Liver (tissue), 9 donors: ENCODE results near the gene PMS1. TPM values are rescaled to one million over a fixed set of nuclear protein-coding genes. Genes with fewer than 3 reads are reported as not detected.

Experiments used
- DNase-seq: peaks from one replicate; pipeline ENCODE4 v3.0.0-alpha.2; 2017; ENCODE audit warnings: low spot score
- H3K27ac ChIP-seq, 2 donors: one replicate each; pipeline ENCODE4 v1.7.0; 2013; ENCODE audit warnings: inconsistent platforms in 2 of 2, low read length in 2 of 2, control low read depth in 1 of 2, low read depth in 1 of 2, mild to moderate bottlenecking in 1 of 2
- H3K27me3 ChIP-seq, 4 donors: one replicate each; pipeline versions ENCODE4 v1.6.1 to v1.7.0; 2013; ENCODE audit warnings: low read length in 3 of 4, inconsistent platforms in 1 of 4, mild to moderate bottlenecking in 1 of 4, moderate library complexity in 1 of 4; ENCODE audit not compliant: control insufficient read depth in 4 of 4, insufficient read depth in 4 of 4
- H3K36me3 ChIP-seq, 4 donors: one replicate each; pipeline versions ENCODE4 v1.6.1 to v1.7.0; 2013; ENCODE audit warnings: low read length in 3 of 4, mild to moderate bottlenecking in 3 of 4, low read depth in 1 of 4, moderate library complexity in 1 of 4; ENCODE audit not compliant: control insufficient read depth in 4 of 4, insufficient read depth in 3 of 4
- H3K4me1 ChIP-seq, 4 donors: one replicate each; pipeline versions ENCODE4 v1.6.1 to v1.7.0; 2013; ENCODE audit warnings: low read length in 3 of 4, mild to moderate bottlenecking in 3 of 4, moderate library complexity in 1 of 4; ENCODE audit not compliant: control insufficient read depth in 4 of 4, insufficient read depth in 4 of 4
- H3K4me3 ChIP-seq, 3 donors: one replicate each; pipeline versions ENCODE4 v1.6.1 to v1.7.0; 2013; ENCODE audit warnings: low read length in 3 of 3, control low read depth in 1 of 3, low read depth in 1 of 3, mild to moderate bottlenecking in 1 of 3
- H3K9ac ChIP-seq, 2 donors: one replicate each; pipeline ENCODE4 v1.7.0; 2013; ENCODE audit warnings: low read length in 2 of 2, mild to moderate bottlenecking in 2 of 2, moderate library complexity in 2 of 2, control low read depth in 1 of 2, low read depth in 1 of 2
- H3K9me3 ChIP-seq, 4 donors: one replicate each; pipeline versions ENCODE4 v1.6.1 to v1.7.0; 2013; ENCODE audit warnings: low read length in 3 of 4; ENCODE audit not compliant: control insufficient read depth in 4 of 4
- EGR1 ChIP-seq, 2 donors: IDR thresholded peaks; 2 replicates each; pipeline ENCODE4 v1.6.1; 2016 to 2018; ENCODE audit warnings: antibody characterized with exemption in 2 of 2, low read depth in 2 of 2
- FOXA1 ChIP-seq: IDR thresholded peaks from 2 replicates; pipeline ENCODE4 v1.6.1; 2016; ENCODE audit warnings: antibody characterized with exemption
- FOXA2 ChIP-seq: IDR thresholded peaks from 2 replicates; pipeline ENCODE4 v1.6.1; 2016; ENCODE audit warnings: antibody characterized with exemption
- GABPA ChIP-seq, 2 donors: IDR thresholded peaks in 1 of 2; conservative IDR thresholded peaks in 1 of 2; 2 replicates each; pipeline ENCODE4 v1.6.1; 2016; ENCODE audit warnings: antibody characterized with exemption in 2 of 2, mild to moderate bottlenecking in 1 of 2, moderate library complexity in 1 of 2
- HNF4A ChIP-seq, 2 donors: conservative IDR thresholded peaks; 2 replicates each; pipeline ENCODE4 v1.6.1; 2016; ENCODE audit warnings: antibody characterized with exemption in 2 of 2, mild to moderate bottlenecking in 2 of 2
- HNF4G ChIP-seq: IDR thresholded peaks from 2 replicates; pipeline ENCODE4 v1.6.1; 2016; ENCODE audit warnings: antibody characterized with exemption
- JUND ChIP-seq, 2 donors: IDR thresholded peaks; 2 replicates each; pipeline ENCODE4 v1.6.1; 2016; ENCODE audit warnings: antibody characterized with exemption in 2 of 2
- MAX ChIP-seq: IDR thresholded peaks from 2 replicates; pipeline ENCODE4 v1.6.1; 2016; ENCODE audit warnings: antibody characterized with exemption
- NR2F2 ChIP-seq: IDR thresholded peaks from 2 replicates; pipeline ENCODE4 v1.6.1; 2016; ENCODE audit warnings: antibody characterized with exemption
- RAD21 ChIP-seq, 2 donors: IDR thresholded peaks; 2 replicates each; pipeline ENCODE4 v1.6.1; 2016; ENCODE audit warnings: antibody characterized with exemption in 2 of 2, mild to moderate bottlenecking in 2 of 2
- REST ChIP-seq: IDR thresholded peaks from 2 replicates; pipeline ENCODE4 v1.6.1; 2016; ENCODE audit warnings: antibody characterized with exemption, mild to moderate bottlenecking
- RXRA ChIP-seq, 2 donors: IDR thresholded peaks; 2 replicates each; pipeline ENCODE4 v1.6.1; 2017 to 2018; ENCODE audit warnings: antibody characterized with exemption in 2 of 2, mild to moderate bottlenecking in 1 of 2
- SP1 ChIP-seq: IDR thresholded peaks from 2 replicates; pipeline ENCODE4 v1.6.1; 2018; ENCODE audit warnings: antibody characterized with exemption, mild to moderate bottlenecking
- TAF1 ChIP-seq: conservative IDR thresholded peaks from 2 replicates; pipeline ENCODE4 v1.6.1; 2016; ENCODE audit warnings: antibody characterized with exemption, mild to moderate bottlenecking
- YY1 ChIP-seq: IDR thresholded peaks from 2 replicates; pipeline ENCODE4 v1.6.1; 2016; ENCODE audit warnings: antibody characterized with exemption, mild to moderate bottlenecking
- WGBS: extraction: QIAGEN DNeasy Blood & Tissue Kit; methylation state at CpG from one replicate; pipeline ENCODE4 v1.1.7; 2013; 5-methylcytosine and 5-hydroxymethylcytosine counted together
- polyA plus RNA-seq, 2 donors: library from polyadenylated mRNA; stranded (reverse) in 1 of 2; unstranded in 1 of 2; fragments of 200-250 nt in 1 of 2; fragments of >200 nt in 1 of 2; fragmentation: Nextera tagmentation in 1 of 2; extraction: Ambion mirVana in 1 of 2; gene quantifications; one replicate each; pipeline versions ENCODE4 v1.2.1 to v1.2.3, GENCODE V29; 2013 to 2015
- total RNA-seq, 2 donors: library from RNA; depleted of rRNA; stranded (reverse); fragments of >200 nt; gene quantifications; one replicate each; pipeline ENCODE4 v1.2.3, GENCODE V29; 2014
- TF ChIP-seq, protein P1 (sequence below): IDR thresholded peaks from 2 replicates; pipeline ENCODE4 v1.6.1; 2016; ENCODE audit warnings: antibody characterized with exemption
- TF ChIP-seq, protein P2 (sequence below): IDR thresholded peaks from 2 replicates; pipeline ENCODE4 v1.6.1; 2016; ENCODE audit warnings: antibody characterized with exemption
- TF ChIP-seq, protein P3 (sequence below): fragments of 150-350 bp; IDR thresholded peaks from 2 replicates; pipeline ENCODE4 v1.5.1; 2017; ENCODE audit warnings: improper control_type of control experiment, low read depth, low read length; ENCODE audit not compliant: missing input control
- donor health status: healthy.
- donor health status: healthy.
- donor health status: healthy.
- donor health status: healthy.
- donor health status: healthy.

Gene PMS1
- total and polyA plus RNA-seq, 4 donors = 3.0 to 19.2 (median 8.7) TPM

- no peak overlapping the region for H3K27ac ChIP-seq
- no peaks in the 10 kb centered on the region for H3K27me3 ChIP-seq
- peaks cover 0 to 8% (median under 1%) of the 10 kb centered on the region in 4 donors for H3K36me3 ChIP-seq
- peaks cover 0 to 1% (median 0%) of the 10 kb centered on the region in 4 donors for H3K9me3 ChIP-seq
- TF ChIP-seq JUND (IDR thresholded peaks at IDR 0.05) = no peak
- TF ChIP-seq HNF4A (conservative IDR thresholded peaks at IDR 0.05) = no peak
- TF ChIP-seq, protein P1, sequence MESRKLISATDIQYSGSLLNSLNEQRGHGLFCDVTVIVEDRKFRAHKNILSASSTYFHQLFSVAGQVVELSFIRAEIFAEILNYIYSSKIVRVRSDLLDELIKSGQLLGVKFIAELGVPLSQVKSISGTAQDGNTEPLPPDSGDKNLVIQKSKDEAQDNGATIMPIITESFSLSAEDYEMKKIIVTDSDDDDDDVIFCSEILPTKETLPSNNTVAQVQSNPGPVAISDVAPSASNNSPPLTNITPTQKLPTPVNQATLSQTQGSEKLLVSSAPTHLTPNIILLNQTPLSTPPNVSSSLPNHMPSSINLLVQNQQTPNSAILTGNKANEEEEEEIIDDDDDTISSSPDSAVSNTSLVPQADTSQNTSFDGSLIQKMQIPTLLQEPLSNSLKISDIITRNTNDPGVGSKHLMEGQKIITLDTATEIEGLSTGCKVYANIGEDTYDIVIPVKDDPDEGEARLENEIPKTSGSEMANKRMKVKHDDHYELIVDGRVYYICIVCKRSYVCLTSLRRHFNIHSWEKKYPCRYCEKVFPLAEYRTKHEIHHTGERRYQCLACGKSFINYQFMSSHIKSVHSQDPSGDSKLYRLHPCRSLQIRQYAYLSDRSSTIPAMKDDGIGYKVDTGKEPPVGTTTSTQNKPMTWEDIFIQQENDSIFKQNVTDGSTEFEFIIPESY = no peak
- no peak for TF ChIP-seq TAF1
- no peak for TF ChIP-seq REST
- TF ChIP-seq YY1 = no peak
- TF ChIP-seq HNF4G = no peak
- no peak for TF ChIP-seq GABPA (IDR thresholded peaks at IDR 0.05 in 1 of 2, conservative IDR thresholded peaks at IDR 0.05 in 1 of 2)
- TF ChIP-seq MAX = no peak
- TF ChIP-seq SP1 = no peak
- TF ChIP-seq, protein P2, sequence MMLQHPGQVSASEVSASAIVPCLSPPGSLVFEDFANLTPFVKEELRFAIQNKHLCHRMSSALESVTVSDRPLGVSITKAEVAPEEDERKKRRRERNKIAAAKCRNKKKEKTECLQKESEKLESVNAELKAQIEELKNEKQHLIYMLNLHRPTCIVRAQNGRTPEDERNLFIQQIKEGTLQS = no peak
- no peak for TF ChIP-seq EGR1 (IDR thresholded peaks at IDR 0.05; ENCODE audit: low read depth in 2 of 2)
- no peak for TF ChIP-seq FOXA2
- no peak for TF ChIP-seq RXRA (IDR thresholded peaks at IDR 0.05)
- TF ChIP-seq, protein P3, sequence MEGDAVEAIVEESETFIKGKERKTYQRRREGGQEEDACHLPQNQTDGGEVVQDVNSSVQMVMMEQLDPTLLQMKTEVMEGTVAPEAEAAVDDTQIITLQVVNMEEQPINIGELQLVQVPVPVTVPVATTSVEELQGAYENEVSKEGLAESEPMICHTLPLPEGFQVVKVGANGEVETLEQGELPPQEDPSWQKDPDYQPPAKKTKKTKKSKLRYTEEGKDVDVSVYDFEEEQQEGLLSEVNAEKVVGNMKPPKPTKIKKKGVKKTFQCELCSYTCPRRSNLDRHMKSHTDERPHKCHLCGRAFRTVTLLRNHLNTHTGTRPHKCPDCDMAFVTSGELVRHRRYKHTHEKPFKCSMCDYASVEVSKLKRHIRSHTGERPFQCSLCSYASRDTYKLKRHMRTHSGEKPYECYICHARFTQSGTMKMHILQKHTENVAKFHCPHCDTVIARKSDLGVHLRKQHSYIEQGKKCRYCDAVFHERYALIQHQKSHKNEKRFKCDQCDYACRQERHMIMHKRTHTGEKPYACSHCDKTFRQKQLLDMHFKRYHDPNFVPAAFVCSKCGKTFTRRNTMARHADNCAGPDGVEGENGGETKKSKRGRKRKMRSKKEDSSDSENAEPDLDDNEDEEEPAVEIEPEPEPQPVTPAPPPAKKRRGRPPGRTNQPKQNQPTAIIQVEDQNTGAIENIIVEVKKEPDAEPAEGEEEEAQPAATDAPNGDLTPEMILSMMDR = no peak
- TF ChIP-seq RAD21 (IDR thresholded peaks at IDR 0.05) = no peak
- no peak for TF ChIP-seq FOXA1
- no peak for TF ChIP-seq NR2F2
- no peak overlapping the region for H3K9ac ChIP-seq
- no peak overlapping the region for H3K4me3 ChIP-seq
- no peak for DNase-seq
- H3K4me1 ChIP-seq = peaks cover 0 to 16% (median 8%) of the 10 kb centered on the region in 4 donors
- 96% methylated on average over 4 of the region's 4 CpGs for WGBS
Observed at GRCh38 chr2:189874586-189875320, 90.5 kb downstream of the PMS1 start.
